Measurements from ENCODE around the gene PDE6B. TPM values are rescaled to one million over a fixed set of nuclear protein-coding genes. Genes with fewer than 3 reads are reported as not detected.

The PDE6B gene
- total and polyA plus RNA-seq, 2 experiments from 2014 or later = 3.4 to 5.0 TPM

DNA sequence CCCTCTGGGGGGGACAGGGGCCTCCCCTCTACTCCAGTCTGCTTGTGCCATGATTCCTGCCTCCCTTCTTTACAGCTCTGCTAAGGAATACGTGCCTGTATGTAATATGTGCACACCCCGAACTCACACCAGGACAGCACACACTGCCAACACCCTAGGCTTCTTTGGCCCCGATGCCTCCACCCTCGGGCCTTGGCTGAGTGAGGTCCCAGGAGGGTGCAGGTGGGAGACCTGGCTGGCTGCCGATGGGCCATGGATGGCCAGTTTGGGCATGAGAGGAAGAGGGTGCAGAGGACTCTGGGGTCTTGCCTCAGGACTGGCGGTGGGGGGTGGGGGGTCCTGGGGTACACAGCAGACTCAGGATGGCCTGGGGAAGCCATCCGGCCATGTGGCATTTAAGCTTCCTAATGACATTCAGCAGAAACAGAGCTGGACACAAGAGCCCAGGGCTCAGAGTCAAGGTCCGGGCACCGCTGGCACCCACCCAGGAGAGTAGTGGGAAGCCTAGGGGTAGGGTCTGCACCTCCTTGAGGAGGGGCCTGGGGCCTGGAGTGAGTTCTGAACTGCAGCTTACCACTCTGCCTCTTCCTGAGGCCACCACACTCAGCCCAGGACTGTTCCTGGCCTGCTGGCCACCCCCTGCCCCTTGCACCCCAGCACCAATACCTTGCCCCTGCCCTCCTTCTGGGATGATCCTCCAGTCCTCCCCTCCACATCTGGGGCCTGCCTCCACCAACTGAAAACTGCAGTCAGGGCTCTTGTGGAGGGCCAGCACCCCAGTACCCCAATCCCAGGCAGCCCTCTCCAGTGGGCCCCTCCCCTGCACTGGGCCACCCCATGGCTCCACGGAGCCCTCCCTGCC, 78.2 kb downstream of the PDE6B start:
- Histone ChIP-seq H3K79me2 (replicated peaks; ENCODE audit: insufficient read depth) (peaks cover 9% of the 10 kb centered on the region), H3K27me3 (ENCODE audit: insufficient read depth) (peaks cover 6% of the 10 kb centered on the region; the same call in 1 of the 2 replicates), H3F3A (replicated peaks; ENCODE audit: low read depth) (no peaks in the 10 kb centered on the region), H3K9me2 (ENCODE audit: insufficient read depth) (no peaks in the 10 kb centered on the region), H3K36me3 (ENCODE audit: insufficient read depth) (no peaks in the 10 kb centered on the region), H3K4me3 (no peak overlapping the region), H2AFZ (no peak overlapping the region), H4K20me1 (replicated peaks; ENCODE audit: insufficient read depth) (peaks cover 2% of the 10 kb centered on the region; the same call in 1 of the 2 replicates), H3K4me2 (no peak overlapping the region), H3K27ac (ENCODE audit: low read depth) (no peak overlapping the region), H3K4me1 (ENCODE audit: insufficient read depth) (no peaks in the 10 kb centered on the region)
- Mint-ChIP-seq H3K36me3 (ENCODE audit: low read depth) (peaks cover 1% of the 10 kb centered on the region; the same call in 2 of the 3 replicates), H3K4me1 (peaks cover 7% of the 10 kb centered on the region; the same call in 2 of the 3 replicates), H3K27ac (no peak overlapping the region), H3K4me3 (no peak overlapping the region), H3K27me3 (ENCODE audit: insufficient read depth, low read depth, poor library complexity) (peaks cover 18% of the 10 kb centered on the region), H3K9me3 (no peaks in the 10 kb centered on the region)
- no peak for DNase-seq (ENCODE audit: low spot score)
- no peak for ATAC-seq
- TF ChIP-seq ZNF331 (CRISPR knock-in tag; IDR thresholded peaks at IDR 0.05; ENCODE audit: low read depth) = no peak
- TF ChIP-seq ETS1 (IDR thresholded peaks at IDR 0.05) = no peak
- no peak for TF ChIP-seq EZH2 (IDR thresholded peaks at IDR 0.05; ENCODE audit: low read depth, unreplicated experiment)
- no peak for TF ChIP-seq ZNF462 (CRISPR knock-in tag; IDR thresholded peaks at IDR 0.05)
- no peak for TF ChIP-seq ZNF114 (CRISPR knock-in tag; IDR thresholded peaks at IDR 0.05)
- no peak for TF ChIP-seq POLR2AphosphoS5 (IDR thresholded peaks at IDR 0.05; ENCODE audit: low read depth)
- no peak for TF ChIP-seq EZH2phosphoT487 (IDR thresholded peaks at IDR 0.05; ENCODE audit: unreplicated experiment)

All from GM23338 (cell line).